ENCODE results near the gene IL16. TPM values are rescaled to one million over a fixed set of nuclear protein-coding genes. Genes with fewer than 3 reads are reported as not detected.

IL16 gene
- total and polyA plus RNA-seq, 10 donors, result 93.9 to 159 (median 128) TPM

GRCh38 chr15:81264072-81264857, 67.6 kb downstream of the IL16 start:
- H3K9me3 ChIP-seq, result no peaks in the 10 kb centered on the region
- 82 to 88% (median 86%) methylated on average over 6 of the region's 6 CpGs for WGBS, 5 donors
- intact Hi-C loops (cut with DNase I; ENCODE audit: low total_unique reads), result loop anchor here (10.0 kb wide), 2 partner anchors 109 to 809 kb away; no protein-coding TSS in a partner anchor
- H3K4me1 ChIP-seq, result peaks cover 13 to 20% (median 16%) of the 10 kb centered on the region in 6 donors
- no peaks in the 10 kb centered on the region for H3K27me3 ChIP-seq (replicated peaks in 1 of 7)
- no peak for DNase-seq
- no peaks in the 10 kb centered on the region for H3K36me3 ChIP-seq
- H3K27ac ChIP-seq, result no peak overlapping the region
- TF ChIP-seq POLR2A (IDR thresholded peaks at IDR 0.05), result no peak
- TF ChIP-seq POLR2AphosphoS5 (IDR thresholded peaks at IDR 0.05), result no peak
- TF ChIP-seq, protein P1, sequence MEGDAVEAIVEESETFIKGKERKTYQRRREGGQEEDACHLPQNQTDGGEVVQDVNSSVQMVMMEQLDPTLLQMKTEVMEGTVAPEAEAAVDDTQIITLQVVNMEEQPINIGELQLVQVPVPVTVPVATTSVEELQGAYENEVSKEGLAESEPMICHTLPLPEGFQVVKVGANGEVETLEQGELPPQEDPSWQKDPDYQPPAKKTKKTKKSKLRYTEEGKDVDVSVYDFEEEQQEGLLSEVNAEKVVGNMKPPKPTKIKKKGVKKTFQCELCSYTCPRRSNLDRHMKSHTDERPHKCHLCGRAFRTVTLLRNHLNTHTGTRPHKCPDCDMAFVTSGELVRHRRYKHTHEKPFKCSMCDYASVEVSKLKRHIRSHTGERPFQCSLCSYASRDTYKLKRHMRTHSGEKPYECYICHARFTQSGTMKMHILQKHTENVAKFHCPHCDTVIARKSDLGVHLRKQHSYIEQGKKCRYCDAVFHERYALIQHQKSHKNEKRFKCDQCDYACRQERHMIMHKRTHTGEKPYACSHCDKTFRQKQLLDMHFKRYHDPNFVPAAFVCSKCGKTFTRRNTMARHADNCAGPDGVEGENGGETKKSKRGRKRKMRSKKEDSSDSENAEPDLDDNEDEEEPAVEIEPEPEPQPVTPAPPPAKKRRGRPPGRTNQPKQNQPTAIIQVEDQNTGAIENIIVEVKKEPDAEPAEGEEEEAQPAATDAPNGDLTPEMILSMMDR (IDR thresholded peaks at IDR 0.05 in 8 of 11, conservative IDR thresholded peaks at IDR 0.05 in 3 of 11), result no peak
- no peak overlapping the region for H3K4me3 ChIP-seq

GRCh38 chr15:81265256-81265943, 68.7 kb downstream of the IL16 start:
- no peaks in the 10 kb centered on the region for H3K9me3 ChIP-seq
- peak overlapping the region in 4 of 8 donors; percentile 6 to 55 (median 18) for H3K4me3 ChIP-seq
- TF ChIP-seq, protein P1 (IDR thresholded peaks at IDR 0.05 in 8 of 11, conservative IDR thresholded peaks at IDR 0.05 in 3 of 11), result no peak
- TF ChIP-seq POLR2A (IDR thresholded peaks at IDR 0.05), result no peak
- TF ChIP-seq POLR2AphosphoS5 (IDR thresholded peaks at IDR 0.05), result no peak
- intact Hi-C loops (cut with DNase I; ENCODE audit: low total_unique reads), result loop anchor here (5.0 to 10.0 kb wide), 3 partner anchors 111 to 811 kb away; no protein-coding TSS in a partner anchor
- peaks cover 13 to 20% (median 16%) of the 10 kb centered on the region in 6 donors for H3K4me1 ChIP-seq
- no peaks in the 10 kb centered on the region for H3K36me3 ChIP-seq
- H3K27me3 ChIP-seq (replicated peaks in 1 of 7), result no peaks in the 10 kb centered on the region
- no peak for DNase-seq
- no peak overlapping the region for H3K27ac ChIP-seq
- WGBS, 5 donors, result 6 to 19% (median 17%) methylated on average over 9 to 12 of the region's 12 CpGs

DNA sequence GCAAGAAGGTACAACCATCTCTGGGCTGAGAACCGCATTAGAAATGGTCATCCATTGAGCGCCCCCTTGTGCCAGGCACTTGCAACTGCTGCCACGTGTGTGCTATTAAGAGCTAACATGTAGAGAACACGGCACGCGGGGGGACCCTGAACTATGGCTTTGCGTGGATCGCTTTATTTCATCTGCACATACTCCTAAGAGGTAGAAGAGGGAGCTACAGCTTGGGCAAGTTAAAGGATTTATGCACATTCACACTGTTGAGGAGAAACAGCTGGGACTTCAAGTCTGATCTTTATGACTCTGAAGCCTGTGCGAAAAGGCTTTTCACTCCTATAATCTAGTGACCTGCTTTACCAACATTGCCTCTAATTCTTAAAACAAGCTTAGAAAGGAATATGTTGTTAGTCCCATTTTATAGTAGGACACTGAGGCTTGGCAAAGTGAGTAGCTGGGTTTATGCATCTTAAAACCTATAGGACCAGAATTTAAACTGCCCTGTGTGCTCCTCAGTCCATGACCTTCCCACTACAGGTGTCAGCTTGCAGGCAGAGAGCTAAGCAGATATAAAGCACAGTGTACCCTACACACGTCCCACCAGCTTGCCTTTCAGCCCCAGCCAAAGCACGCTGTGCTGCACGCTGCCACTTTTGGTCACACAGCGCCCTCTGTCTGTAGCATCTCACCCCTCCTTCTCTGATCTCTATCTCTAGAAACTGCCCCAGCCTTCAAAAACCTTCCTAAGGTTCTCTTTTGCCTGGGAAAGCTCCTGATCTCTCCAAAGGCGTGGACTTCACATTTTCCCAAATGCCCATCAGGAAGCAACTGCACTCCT, 69.5 kb downstream of the IL16 start:
- WGBS, 5 donors, result 3 to 4% (median 3%) methylated on average over 12 to 14 of the region's 14 CpGs
- Histone ChIP-seq H3K9me3 (no peaks in the 10 kb centered on the region), H3K27me3 (replicated peaks in 1 of 7) (no peaks in the 10 kb centered on the region), H3K4me1 (peaks cover 13 to 20% (median 16%) of the 10 kb centered on the region in 6 donors), H3K27ac (no peak overlapping the region), H3K36me3 (no peaks in the 10 kb centered on the region), H3K4me3 (peak overlapping the region in 4 of 8 donors; percentile 6 to 55 (median 18))
- no peak for TF ChIP-seq POLR2A (IDR thresholded peaks at IDR 0.05)
- TF ChIP-seq, protein P1 (IDR thresholded peaks at IDR 0.05 in 8 of 11, conservative IDR thresholded peaks at IDR 0.05 in 3 of 11), result peak; percentile 75 to 91 (median 82)
- DNase-seq, result peak; percentile 93
- intact Hi-C loops (cut with DNase I; ENCODE audit: low total_unique reads), result loop anchor here (2.0 to 10.0 kb wide), 4 partner anchors 111 to 811 kb away; no protein-coding TSS in a partner anchor
